AG04450 (cell line): ENCODE measurements around the gene NDUFB11. TPM values are rescaled to one million over a fixed set of nuclear protein-coding genes. Genes with fewer than 3 reads are reported as not detected.
A peak's percentile ranks its signal among the peaks of the same experiment; 100 is the strongest.

Experiments used
- CTCF ChIA-PET: fragments of 300-600, 350-600 bp; formaldehyde crosslinking; extraction: SDS; loops from one replicate; lab custom pipeline; 2022; ENCODE audit warnings: antibody characterized with exemption, inconsistent platforms; lab: Charles Lee
- POLR2A ChIA-PET: fragments of 350-600 bp; formaldehyde crosslinking; extraction: SDS; loops from one replicate; lab custom pipeline; 2021; ENCODE audit warnings: antibody characterized with exemption, inconsistent platforms; lab: Yijun Ruan, JAX
- DNase-seq: peaks from one replicate; pipeline ENCODE4 v3.0.0-alpha.2; 2011; ENCODE audit warnings: low read depth, low spot score
- H3K27ac ChIP-seq: one replicate; pipeline ENCODE4 v1.5.1; 2012; ENCODE audit warnings: low read depth, low read length, control low read depth
- H3K27me3 ChIP-seq: one replicate; pipeline ENCODE4 v1.6.0; 2012; ENCODE audit warnings: low read length; ENCODE audit not compliant: control insufficient read depth, insufficient read depth
- H3K4me3 ChIP-seq: 2 replicates; pipeline ENCODE4 v1.5.1; 2011; ENCODE audit warnings: mild to moderate bottlenecking, low read depth, low read length, control low read depth
- H3K9me3 ChIP-seq: 2 replicates; pipeline ENCODE4 v1.5.1; 2012; ENCODE audit warnings: low read length; ENCODE audit not compliant: control insufficient read depth, insufficient read depth
- polyA plus RNA-seq: library from polyadenylated mRNA; depleted of rRNA; stranded (reverse); fragments of >200 nt; gene quantifications from 2 replicates; pipeline ENCODE4 v1.2.3, GENCODE V29; 2011; rRNA removed
- small RNA-seq: library from RNA; depleted of rRNA; stranded (forward); fragments of <200 nt; gene quantifications from one replicate; pipeline ENCODE3, GENCODE V24; 2012; ENCODE audit warnings: low read depth; ENCODE audit not compliant: insufficient read length
- TF ChIP-seq, protein P1 (sequence below): IDR thresholded peaks from 2 replicates; pipeline ENCODE4 v1.5.1; 2011; ENCODE audit warnings: low read depth, low read length, control low read depth, inconsistent platforms

The NDUFB11 gene
- polyA plus RNA-seq, 1 experiment = 51.1 TPM

- Histone ChIP-seq H3K27me3 (no peaks in the 10 kb centered on the region), H3K27ac (no peak overlapping the region), H3K4me3 (no peak overlapping the region), H3K9me3 (no peaks in the 10 kb centered on the region)
- DNase-seq = no peak
- CTCF ChIA-PET = interaction anchor here (1.3 kb wide), 1 partner anchor 14 kb away, joined by 3 read pairs; no protein-coding TSS in a partner anchor
- TF ChIP-seq, protein P1, sequence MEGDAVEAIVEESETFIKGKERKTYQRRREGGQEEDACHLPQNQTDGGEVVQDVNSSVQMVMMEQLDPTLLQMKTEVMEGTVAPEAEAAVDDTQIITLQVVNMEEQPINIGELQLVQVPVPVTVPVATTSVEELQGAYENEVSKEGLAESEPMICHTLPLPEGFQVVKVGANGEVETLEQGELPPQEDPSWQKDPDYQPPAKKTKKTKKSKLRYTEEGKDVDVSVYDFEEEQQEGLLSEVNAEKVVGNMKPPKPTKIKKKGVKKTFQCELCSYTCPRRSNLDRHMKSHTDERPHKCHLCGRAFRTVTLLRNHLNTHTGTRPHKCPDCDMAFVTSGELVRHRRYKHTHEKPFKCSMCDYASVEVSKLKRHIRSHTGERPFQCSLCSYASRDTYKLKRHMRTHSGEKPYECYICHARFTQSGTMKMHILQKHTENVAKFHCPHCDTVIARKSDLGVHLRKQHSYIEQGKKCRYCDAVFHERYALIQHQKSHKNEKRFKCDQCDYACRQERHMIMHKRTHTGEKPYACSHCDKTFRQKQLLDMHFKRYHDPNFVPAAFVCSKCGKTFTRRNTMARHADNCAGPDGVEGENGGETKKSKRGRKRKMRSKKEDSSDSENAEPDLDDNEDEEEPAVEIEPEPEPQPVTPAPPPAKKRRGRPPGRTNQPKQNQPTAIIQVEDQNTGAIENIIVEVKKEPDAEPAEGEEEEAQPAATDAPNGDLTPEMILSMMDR = no peak
- POLR2A ChIA-PET = no interaction called here
These were observed 46.0 kb downstream of the NDUFB11 start for GRCh38 chrX:47098338-47099094.

DNA sequence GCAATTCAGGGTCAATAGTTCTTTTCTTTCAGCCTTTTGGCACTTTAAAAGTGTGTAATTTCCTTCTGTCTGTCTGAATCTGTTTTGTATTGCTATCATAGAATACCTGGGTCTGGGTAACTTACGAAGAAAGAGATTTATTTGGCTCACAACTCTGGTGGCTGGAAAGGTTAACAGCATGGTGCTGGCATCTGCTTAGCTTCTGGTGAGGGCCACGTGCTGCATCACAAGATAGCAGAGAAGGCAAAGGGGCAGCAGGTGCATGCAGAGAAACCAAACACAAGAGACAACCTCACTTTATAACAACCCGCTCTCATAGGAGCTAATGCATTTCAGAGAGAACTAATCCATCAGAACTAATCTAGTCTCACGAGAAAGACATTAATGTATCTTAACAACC, 47.5 kb downstream of the NDUFB11 start:
- no peaks in the 10 kb centered on the region for H3K27me3 ChIP-seq
- DNase-seq = no peak
- no peaks in the 10 kb centered on the region for H3K9me3 ChIP-seq
- TF ChIP-seq, protein P1 = no peak
- H3K27ac ChIP-seq = no peak overlapping the region
- ChIA-PET CTCF (interaction anchor here (1.3 kb wide), 1 partner anchor 15 kb away, joined by 3 read pairs; no protein-coding TSS in a partner anchor), POLR2A (no interaction called here)
- H3K4me3 ChIP-seq = no peak overlapping the region

GRCh38 chrX:47093860-47094259, 50.6 kb downstream of the NDUFB11 start:
- no peaks in the 10 kb centered on the region for H3K27me3 ChIP-seq
- DNase-seq = no peak
- no peak overlapping the region for H3K27ac ChIP-seq
- H3K4me3 ChIP-seq = no peak overlapping the region
- POLR2A ChIA-PET = no interaction called here
- no peaks in the 10 kb centered on the region for H3K9me3 ChIP-seq
- CTCF ChIA-PET = interaction anchor here (0.6 to 2.0 kb wide), 18 partner anchors 14 to 1840 kb away, joined by 3 to 13 read pairs (median 3); partner anchors contain the start of genes JADE3, RBM10, RP2 and SLC9A7
- TF ChIP-seq, protein P1 = no peak

DNA sequence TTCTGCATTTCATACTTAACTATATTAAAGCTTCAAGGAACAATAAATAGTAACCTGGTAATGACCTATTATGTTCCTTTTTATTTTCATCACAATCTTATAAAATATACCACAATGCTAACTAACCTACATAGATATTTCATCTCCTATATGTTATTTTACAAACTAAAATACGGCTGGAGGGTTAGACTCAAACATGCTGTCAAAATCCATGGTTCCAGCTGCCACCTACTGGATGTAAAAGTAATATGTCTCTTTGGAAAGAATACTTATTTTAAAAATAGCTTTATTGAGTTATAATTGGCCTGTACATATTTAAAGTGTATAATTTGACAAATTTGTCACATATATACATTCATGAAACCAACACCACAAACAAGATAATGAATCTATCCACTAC, 51.3 kb downstream of the NDUFB11 start:
- TF ChIP-seq, protein P1 = peak; percentile 41
- DNase-seq = peak; percentile 0
- Histone ChIP-seq H3K27me3 (no peaks in the 10 kb centered on the region), H3K4me3 (no peak overlapping the region), H3K9me3 (no peaks in the 10 kb centered on the region), H3K27ac (no peak overlapping the region)
- CTCF ChIA-PET = interaction anchor here (0.5 to 2.0 kb wide), 21 partner anchors 13 to 1840 kb away, joined by 3 to 13 read pairs (median 3); partner anchors contain the start of genes JADE3, RBM10, RP2 and SLC9A7
- POLR2A ChIA-PET = no interaction called here

Small RNAs within 50 kb of the gene (small RNA-seq; reads per million reads assigned to genes)
- not detected for gene RNU12-2P

Other genes starting within 250 kb of the NDUFB11 start
- 6.5 and 7.7 TPM in 2 replicates for gene JADE3, start 232.3 kb downstream of the NDUFB11 start, polyA plus RNA-seq
- gene RGN, start 66.3 kb downstream of the NDUFB11 start, polyA plus RNA-seq = 1.7 and 2.1 TPM in 2 replicates
- 19.6 and 23.1 TPM in 2 replicates for gene RBM10, start 519 bp upstream of the NDUFB11 start, polyA plus RNA-seq
- gene UBA1, start 49.1 kb upstream of the NDUFB11 start, polyA plus RNA-seq = 196 and 241 TPM in 2 replicates
- 89.9 and 106 TPM in 2 replicates for gene CDK16, start 74.0 kb upstream of the NDUFB11 start, polyA plus RNA-seq
- 31.5 and 41.3 TPM in 2 replicates for gene USP11, start 88.3 kb upstream of the NDUFB11 start, polyA plus RNA-seq
- 0.07 and 0.10 TPM in 2 replicates for gene ZNF157, start 225.9 kb upstream of the NDUFB11 start, polyA plus RNA-seq